NCI-H748 treated with DMSO at 0.1 percent for 48 hours (cell line): ENCODE data around the gene ADM.
A peak's percentile ranks its signal among the peaks of the same experiment; 100 is the strongest.

Source experiments
- DNase-seq: peaks from one replicate; lab custom pipeline; 2025; lab: John Stamatoyannopoulos, UW

The ADM gene

GRCh38 chr11:10309163-10310093, 4.6 kb downstream of the ADM start:
- no peak for DNase-seq

GRCh38 chr11:10310301-10310841, 5.5 kb downstream of the ADM start:
- no peak for DNase-seq

- DNase-seq, result no peak
Measured at GRCh38 chr11:10311802-10312201, 6.9 kb downstream of the ADM start.

DNA sequence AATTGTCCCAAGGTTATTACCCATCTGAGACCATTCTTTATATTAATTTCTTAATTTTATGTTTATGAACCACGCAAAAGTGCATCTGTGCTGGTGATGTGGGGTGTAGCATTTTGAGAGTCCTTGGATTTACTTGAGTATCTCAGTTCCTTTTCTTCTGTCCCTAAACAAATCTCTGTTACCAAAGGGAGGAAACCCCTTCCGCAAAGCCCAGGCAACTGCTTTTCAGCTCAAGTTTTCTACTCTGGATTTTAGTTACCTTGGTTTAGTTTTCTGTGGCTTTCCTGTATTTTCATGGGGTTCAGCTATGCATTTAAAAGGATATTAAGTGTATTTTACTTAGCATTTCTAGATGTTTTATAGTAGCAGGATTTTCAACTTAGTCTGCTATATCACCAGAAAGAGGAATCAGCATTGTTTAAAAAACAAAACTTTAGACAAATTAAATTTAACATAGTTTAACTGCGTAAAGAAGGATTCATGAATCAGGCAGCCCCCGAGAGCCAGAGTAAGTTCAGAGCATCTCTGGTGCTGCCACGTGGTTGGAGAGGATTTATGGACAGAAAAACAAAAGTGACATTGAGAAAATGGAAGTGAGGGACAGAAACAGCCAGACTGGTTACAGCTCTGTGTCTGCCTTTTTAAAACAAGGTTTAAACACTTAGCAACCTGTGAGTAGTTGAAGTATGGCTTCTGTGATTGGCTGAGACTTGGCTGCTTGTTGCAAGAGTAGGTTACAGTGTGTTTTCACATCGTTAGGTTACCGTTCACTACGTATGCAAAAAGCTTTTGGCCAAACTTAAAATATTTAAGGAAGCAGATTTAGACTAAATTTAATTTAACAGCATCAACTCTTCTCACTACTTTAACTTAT, 9.6 kb downstream of the ADM start:
- no peak for DNase-seq

- no peak for DNase-seq
Measured at GRCh38 chr11:10315083-10315482, 10.2 kb downstream of the ADM start.

DNA sequence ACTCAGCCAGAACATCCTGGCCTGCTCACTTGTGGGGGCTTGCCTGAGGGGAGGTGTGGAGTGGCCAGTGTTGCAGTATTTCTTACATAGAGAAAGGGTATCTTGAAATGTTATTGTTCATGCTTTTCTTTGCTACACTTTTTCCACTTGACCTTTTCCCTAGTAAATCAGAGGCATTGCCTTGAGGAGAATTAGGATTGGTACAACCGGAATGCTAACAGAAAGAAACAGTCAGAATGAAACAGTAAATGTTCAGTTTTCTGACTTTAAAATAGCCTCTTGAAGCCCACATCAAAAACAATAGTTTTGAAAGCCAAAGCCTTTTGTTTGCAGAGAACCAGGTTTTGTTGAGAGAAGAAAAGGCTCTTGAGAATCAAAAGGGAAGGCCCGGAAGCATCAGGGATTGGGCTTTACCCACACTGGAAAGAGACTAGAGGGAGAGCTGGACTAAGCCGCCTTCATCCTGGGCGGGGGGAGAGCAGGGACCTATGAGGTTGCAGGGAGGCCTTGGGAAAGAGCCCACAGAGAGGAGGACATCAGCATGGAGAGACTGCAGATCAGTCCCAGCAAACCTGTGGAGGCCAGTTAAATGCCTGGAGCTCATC, 12.4 kb downstream of the ADM start:
- DNase-seq, result no peak

- DNase-seq, result no peak
Measured at GRCh38 chr11:10317776-10318526, 13.1 kb downstream of the ADM start.

DNA sequence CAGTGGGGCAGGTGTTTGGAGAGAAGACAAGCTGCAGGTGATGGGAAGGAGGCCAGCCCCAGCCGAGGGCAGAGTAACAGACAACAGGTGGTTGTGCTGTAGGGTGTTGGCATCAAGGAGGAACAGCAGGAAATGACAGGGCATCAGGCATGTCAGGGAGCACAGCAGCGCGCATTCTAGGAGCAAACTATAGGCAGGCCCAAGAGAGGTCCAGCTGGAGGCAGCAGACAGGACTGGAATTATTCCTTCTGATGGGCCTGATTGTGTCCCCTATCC, 13.6 kb downstream of the ADM start:
- no peak for DNase-seq

DNA sequence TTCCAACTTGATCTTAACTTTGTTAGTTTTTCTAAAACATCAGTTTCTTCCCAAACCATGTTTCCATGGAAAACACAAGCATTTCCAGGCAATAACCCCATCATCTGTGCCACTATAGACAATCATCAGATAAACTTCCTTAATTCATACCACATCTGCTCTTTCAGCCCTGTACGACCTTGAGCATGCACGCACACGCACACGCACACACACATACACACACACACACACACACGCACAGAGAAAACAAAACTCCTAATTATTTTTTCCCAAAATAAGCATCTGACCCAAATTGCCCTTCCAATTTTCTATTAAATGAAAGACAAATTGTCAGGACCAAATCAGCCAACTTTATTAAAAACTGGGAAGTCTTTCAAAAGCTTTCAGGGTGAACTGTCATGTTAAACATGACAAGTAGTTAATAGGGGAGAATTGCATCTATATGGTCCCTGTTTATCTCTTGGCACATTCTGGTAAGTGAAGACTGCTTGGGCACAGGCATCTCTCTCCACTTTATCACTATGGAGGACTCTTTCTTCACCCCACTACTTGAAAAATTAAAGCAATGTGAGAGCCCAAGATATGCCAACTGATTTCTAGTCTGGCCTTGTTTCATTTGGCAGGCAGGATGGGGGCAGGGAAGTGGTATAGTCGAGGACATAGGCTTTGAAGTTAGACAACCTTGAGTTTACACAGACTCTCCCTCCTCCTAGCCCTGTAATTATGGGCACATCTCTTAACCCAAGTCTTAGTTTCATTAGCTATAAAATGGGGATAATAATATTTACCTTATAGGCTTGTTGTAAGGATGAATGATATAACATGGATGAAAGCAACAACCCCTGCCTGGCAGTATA, 15.1 kb downstream of the ADM start:
- no peak for DNase-seq

- DNase-seq, result no peak
Measured at GRCh38 chr11:10320736-10321465, 16.0 kb downstream of the ADM start.

DNA sequence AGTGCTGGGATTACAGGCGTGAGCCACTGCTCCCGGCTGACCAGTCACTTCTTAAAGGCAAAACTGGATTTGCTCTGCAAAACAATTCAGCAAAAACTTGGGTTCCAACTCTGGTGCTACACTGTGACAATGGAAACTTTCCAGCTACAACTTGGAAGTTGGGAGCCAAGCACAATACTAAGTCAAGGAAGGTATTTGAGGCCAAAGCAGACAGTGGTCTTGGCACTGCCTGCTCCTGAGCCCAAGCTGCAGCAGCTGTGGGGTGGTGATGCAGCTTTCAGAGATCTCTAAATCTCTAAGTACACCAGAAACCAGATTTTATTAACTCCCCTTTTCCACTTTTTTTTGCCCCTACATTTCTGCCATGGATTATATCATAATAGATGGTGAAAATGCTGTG, 17.5 kb downstream of the ADM start:
- no peak for DNase-seq

DNA sequence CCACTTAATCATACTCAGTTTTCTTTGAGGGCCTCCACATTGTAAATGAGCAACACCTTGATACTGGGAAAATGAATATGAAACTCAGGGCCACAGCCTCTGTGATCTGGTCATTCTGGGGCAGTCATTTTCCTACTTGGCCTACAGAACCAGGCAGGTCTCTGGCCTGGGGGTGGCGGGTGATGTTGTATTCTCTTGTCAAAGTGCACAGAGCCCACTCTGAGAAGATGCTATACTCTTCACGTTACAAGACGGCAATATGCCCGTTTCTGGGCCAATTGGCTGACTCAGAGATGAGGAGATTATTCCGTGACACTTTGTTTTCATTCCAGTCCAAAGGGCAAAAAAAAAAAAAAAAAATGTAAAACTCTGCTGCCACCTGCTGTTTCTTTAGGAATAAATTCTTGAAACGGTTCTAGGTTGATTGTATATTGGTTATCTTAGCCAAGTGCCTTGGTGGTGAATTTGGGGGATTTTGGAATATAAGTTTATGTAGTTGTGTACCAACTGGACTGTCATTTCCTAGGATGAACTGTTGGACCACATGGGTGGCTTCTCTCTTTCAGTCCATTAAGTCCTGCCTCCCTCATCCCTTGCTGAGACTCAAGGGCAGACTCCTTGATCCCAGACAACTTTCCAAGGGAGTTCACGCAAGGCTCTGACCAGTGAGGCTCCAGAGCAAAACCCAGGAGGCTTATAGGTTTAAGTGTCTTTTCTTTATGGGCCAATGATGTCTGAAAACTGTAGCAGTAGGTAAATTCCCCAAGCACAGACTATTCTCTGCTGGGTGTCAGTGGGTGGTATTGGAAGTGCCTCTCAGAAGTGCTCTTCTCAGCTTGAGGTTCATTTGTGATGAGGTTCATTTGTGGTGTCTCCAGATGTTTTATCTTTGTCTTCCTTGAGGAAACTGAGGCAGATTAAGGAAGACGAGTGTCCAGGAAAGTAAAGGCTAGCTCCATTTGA, 18.2 kb downstream of the ADM start:
- DNase-seq, result peak; percentile 36

DNA sequence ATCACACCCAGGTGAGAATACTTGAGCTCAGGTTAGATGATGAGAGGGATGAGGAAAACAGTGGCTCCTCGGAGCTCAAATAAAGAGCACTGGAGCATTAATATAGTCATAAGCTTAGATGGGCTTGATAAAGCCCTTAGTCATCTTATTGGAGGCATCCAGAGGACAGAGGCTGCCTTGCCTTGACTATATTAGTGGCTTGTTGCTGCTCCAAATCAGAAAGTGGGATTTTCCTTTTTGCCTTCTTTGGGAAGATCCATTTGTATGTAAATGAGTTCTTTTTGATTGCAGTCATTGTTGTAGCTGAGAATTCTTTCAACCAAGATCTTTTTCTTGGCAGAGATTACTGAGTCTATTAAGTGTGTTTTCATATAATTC, 18.9 kb downstream of the ADM start:
- no peak for DNase-seq

DNA sequence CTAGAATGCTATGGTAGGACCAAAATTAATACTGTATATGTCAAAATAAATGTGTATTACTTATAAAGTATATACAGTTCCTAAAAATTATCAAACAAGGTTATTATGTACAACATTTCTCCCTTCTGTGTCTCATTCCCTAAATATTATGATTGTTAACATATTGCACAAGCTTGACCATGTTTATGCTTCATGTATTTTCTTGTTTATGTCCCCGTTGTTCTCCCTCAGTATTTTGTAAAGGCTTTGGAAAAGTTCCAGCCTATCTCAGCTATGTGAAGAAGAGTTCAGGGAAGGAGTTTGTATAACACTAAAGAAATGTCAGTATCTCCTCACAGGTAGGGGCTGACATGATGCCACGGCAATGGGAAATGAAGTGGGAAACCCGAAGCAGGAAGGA, 19.6 kb downstream of the ADM start:
- no peak for DNase-seq

DNA sequence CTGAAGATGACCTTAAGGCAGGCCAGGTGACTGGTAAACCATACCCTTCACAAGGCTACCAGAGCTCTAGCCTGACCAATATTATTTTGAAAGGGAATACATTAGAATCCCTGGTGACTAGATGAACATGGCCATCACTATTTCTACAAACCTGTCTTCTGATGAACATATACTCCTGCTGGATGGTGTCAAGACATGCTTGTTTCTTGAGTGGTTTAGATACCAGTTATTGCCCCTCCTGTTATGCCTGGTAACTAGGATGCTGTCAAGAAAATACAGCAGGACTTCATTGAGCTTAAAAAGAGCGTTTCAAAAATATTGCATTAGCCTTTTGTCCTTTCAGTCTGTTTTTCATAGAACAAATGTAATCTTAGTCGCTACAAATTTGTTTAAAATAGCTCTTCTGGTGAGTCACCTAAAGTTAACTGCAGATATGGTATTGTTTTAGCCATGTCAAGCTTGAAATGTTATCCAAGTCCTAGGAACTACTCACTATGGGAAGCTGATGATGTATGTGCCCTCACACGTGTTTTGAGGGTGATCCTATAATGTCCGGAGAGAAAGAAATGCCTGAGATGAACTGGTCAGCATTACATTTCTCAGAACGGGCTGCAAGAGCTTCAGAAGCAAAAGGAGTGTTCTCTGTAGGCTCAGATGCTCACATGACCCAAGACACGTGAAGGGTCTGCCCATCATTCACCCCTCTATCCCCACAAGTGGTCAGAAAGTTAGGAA, 20.6 kb downstream of the ADM start:
- DNase-seq, result no peak

DNA sequence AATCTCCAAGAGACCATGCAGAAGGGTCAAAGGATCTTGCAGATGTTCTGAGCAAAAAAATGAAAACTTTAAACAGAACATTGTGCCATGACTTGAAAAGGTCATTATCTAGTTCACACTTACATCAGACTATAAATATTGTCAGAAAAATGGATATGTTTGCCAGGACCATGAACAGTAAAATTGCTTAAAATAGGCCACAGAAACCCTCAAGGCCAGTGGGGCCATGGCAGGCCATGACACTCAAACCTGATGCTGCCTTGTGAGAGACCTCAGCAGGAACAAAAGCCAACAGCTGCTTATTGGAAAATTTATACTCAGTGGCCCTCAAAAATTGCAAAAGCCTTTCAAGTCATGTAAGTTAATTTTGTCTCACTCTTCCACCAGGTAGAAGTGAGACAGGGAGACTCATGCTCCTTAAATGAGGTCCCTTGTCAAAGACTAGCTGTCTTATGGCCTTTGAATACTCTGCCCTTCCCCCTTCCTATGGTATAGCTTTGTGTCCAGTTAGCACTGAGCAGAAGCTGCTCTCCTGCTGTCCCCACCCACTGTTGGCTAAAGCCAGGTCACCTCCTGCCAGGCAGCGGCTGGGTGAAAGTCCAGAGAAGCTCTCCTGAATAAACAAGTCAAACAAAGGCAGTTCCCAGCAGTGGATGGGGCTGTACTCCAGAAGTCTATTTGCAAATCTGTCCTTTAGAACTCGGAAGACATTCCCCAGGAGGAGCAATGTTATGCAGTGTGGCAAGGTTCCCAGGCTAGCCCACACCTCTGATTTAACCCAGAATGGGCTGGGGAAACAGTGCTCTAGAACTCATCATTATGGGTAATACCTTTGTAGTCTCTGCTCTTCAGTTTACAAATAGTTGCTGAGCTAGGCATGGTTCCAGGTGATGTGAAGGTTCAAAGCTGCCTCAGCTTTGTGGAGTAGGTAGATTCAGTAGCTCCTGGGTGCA, 21.4 kb downstream of the ADM start:
- DNase-seq, result no peak

DNA sequence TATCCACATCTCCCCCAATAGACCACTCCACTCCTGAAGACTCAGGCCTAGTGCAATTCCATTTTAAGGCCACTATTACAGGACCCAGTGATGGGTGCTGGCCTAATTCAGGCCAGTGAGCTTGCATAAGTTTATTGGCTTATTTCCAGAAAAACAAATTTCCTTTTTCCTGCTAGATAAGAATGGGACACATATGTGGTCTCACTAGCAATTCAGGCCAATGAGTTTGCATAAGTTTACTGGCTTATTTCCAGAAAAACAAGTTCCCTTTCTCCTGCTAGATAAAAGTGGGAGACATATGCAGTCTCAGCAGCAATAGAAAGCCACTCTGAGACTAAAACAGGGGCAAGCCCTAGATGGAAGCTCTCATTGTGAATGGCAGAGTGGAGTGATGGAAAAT, 22.4 kb downstream of the ADM start:
- DNase-seq, result no peak
